AG04450 (cell line): ENCODE results near the gene CNTNAP5. TPM values are rescaled to one million over a fixed set of nuclear protein-coding genes. Genes with fewer than 3 reads are reported as not detected.

ENCODE experiments used
- CTCF ChIA-PET: fragments of 300-600, 350-600 bp; formaldehyde crosslinking; extraction: SDS; loops from one replicate; lab custom pipeline; 2022; ENCODE audit warnings: antibody characterized with exemption, inconsistent platforms; lab: Charles Lee
- POLR2A ChIA-PET: fragments of 350-600 bp; formaldehyde crosslinking; extraction: SDS; loops from one replicate; lab custom pipeline; 2021; ENCODE audit warnings: antibody characterized with exemption, inconsistent platforms; lab: Yijun Ruan, JAX
- DNase-seq: peaks from one replicate; pipeline ENCODE4 v3.0.0-alpha.2; 2011; ENCODE audit warnings: low read depth, low spot score
- H3K27ac ChIP-seq: one replicate; pipeline ENCODE4 v1.5.1; 2012; ENCODE audit warnings: low read depth, low read length, control low read depth
- H3K27me3 ChIP-seq: one replicate; pipeline ENCODE4 v1.6.0; 2012; ENCODE audit warnings: low read length; ENCODE audit not compliant: control insufficient read depth, insufficient read depth
- H3K4me3 ChIP-seq: 2 replicates; pipeline ENCODE4 v1.5.1; 2011; ENCODE audit warnings: mild to moderate bottlenecking, low read depth, low read length, control low read depth
- H3K9me3 ChIP-seq: 2 replicates; pipeline ENCODE4 v1.5.1; 2012; ENCODE audit warnings: low read length; ENCODE audit not compliant: control insufficient read depth, insufficient read depth
- polyA plus RNA-seq: library from polyadenylated mRNA; depleted of rRNA; stranded (reverse); fragments of >200 nt; gene quantifications from 2 replicates; pipeline ENCODE4 v1.2.3, GENCODE V29; 2011
- TF ChIP-seq, protein P1 (sequence below): IDR thresholded peaks from 2 replicates; pipeline ENCODE4 v1.5.1; 2011; ENCODE audit warnings: low read depth, low read length, control low read depth, inconsistent platforms

Gene CNTNAP5
- polyA plus RNA-seq, 1 experiment, result not detected

DNA sequence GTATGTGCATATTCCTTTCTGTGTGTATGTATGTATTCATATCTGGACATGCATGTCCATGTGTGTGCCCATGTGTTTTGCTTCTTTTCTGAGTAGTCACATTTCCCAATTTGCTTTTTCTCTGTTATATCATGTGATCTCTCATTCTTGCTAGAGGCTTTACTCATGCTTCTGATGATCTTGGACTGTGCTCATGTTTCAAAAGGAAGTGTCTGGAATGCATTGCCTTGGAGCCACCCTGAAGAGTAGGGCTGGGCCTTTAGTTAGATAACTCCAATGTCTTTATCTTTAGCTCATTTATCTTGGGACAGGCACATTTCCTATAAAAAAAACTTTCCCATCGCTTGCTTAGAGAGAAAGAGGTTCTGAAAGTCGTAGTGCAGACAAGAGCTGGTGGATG, 859.2 kb downstream of the CNTNAP5 start:
- TF ChIP-seq, protein P1, sequence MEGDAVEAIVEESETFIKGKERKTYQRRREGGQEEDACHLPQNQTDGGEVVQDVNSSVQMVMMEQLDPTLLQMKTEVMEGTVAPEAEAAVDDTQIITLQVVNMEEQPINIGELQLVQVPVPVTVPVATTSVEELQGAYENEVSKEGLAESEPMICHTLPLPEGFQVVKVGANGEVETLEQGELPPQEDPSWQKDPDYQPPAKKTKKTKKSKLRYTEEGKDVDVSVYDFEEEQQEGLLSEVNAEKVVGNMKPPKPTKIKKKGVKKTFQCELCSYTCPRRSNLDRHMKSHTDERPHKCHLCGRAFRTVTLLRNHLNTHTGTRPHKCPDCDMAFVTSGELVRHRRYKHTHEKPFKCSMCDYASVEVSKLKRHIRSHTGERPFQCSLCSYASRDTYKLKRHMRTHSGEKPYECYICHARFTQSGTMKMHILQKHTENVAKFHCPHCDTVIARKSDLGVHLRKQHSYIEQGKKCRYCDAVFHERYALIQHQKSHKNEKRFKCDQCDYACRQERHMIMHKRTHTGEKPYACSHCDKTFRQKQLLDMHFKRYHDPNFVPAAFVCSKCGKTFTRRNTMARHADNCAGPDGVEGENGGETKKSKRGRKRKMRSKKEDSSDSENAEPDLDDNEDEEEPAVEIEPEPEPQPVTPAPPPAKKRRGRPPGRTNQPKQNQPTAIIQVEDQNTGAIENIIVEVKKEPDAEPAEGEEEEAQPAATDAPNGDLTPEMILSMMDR, result no peak
- POLR2A ChIA-PET, result no interaction called here
- Histone ChIP-seq H3K9me3 (peaks cover 3% of the 10 kb centered on the region; the same call in 1 of the 2 replicates), H3K27me3 (no peaks in the 10 kb centered on the region), H3K4me3 (no peak overlapping the region), H3K27ac (no peak overlapping the region)
- CTCF ChIA-PET, result no interaction called here
- no peak for DNase-seq

DNA sequence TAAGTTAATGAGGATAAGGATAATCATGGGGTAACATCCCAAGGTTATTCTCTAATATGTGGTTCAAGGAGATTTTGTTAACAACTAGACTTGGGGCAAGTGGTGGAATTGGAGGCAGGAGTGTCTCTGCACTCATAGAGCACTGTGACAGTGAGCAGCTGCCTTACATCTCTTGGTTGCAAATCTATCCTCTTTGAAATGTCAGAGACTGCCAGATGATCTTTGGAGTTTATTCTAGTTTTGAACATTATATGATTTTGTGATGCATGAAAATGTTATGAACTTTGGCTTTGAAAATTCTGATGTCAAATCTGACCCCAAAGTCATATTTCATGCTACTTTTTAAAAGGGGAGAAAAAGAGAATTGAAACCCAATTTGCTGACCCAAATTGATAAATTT, 861.1 kb downstream of the CNTNAP5 start:
- Histone ChIP-seq H3K27me3 (no peaks in the 10 kb centered on the region), H3K9me3 (peaks cover 3% of the 10 kb centered on the region; the same call in 1 of the 2 replicates), H3K27ac (no peak overlapping the region), H3K4me3 (no peak overlapping the region)
- POLR2A ChIA-PET, result no interaction called here
- DNase-seq, result no peak
- CTCF ChIA-PET, result no interaction called here
- TF ChIP-seq, protein P1, result no peak

DNA sequence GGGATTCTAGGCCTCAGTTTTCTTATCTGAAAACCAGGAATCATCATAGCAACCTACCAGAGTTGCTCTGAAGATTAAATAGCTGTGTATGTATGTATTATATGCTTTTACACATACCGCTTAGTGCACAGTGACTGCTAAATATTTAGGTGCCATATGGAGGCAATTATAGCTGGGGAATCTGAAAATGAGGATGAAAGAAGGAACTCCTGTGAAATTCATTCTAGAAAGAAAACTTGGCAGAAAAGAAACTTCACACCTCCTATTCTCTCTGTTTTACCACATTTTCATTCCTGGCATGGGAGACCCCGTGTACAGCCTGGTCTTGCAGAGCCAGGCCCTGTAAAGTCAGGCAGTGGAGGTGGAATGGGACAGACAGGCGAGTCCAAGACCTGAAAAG, 862.4 kb downstream of the CNTNAP5 start:
- Histone ChIP-seq H3K27me3 (no peaks in the 10 kb centered on the region), H3K9me3 (no peaks in the 10 kb centered on the region), H3K4me3 (no peak overlapping the region), H3K27ac (no peak overlapping the region)
- no peak for DNase-seq
- ChIA-PET CTCF (no interaction called here), POLR2A (no interaction called here)
- TF ChIP-seq, protein P1, result no peak

DNA sequence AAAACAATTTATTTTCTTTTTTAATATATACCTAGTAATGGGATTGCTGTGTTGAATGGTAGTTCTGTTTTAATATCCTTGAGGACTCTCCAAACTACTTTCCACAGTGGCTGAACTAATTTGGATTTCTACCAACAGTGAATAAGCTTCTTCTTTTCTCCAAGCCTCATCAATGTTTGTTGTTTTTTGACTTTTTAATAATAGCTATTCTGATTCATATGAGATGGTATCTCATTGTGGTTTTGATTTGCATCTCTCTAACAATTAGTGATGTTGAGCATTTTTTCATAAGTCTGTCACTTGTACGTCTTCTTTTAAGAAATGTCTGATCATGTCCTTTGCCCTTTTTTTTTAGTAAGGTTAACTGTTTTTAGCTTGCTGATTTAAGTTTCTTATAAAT, 863.3 kb downstream of the CNTNAP5 start:
- TF ChIP-seq, protein P1, result no peak
- H3K4me3 ChIP-seq, result no peak overlapping the region
- H3K9me3 ChIP-seq, result no peaks in the 10 kb centered on the region
- H3K27ac ChIP-seq, result no peak overlapping the region
- ChIA-PET CTCF (interaction anchor here (0.6 kb wide), 1 partner anchor 199 kb away, joined by 5 read pairs; no protein-coding TSS in a partner anchor), POLR2A (no interaction called here)
- DNase-seq, result no peak
- H3K27me3 ChIP-seq, result no peaks in the 10 kb centered on the region

DNA sequence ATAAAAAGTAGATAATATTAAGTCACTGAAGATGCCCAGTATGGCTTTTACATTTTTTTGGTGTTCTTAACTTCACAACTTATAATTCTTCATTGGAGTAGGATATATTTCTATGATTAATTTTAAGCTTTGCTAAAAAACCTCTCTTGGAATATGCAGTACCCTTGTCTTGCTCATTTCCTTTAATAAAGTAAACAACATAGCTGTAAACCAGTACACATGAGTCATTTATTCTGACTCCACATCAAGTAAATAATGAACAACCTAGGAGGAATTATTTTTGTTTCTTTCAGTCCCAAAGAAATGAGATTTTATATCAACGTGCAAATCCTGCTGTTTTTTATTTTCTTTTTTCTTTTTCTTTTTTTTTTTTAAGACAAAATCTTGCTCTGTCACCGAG, 869.1 kb downstream of the CNTNAP5 start:
- CTCF ChIA-PET, result no interaction called here
- POLR2A ChIA-PET, result no interaction called here
- DNase-seq, result no peak

More for the DNA sequence above, 869.1 kb downstream of the CNTNAP5 start:
- TF ChIP-seq, protein P1, result no peak
- Histone ChIP-seq H3K9me3 (peaks cover 4% of the 10 kb centered on the region; the same call in 1 of the 2 replicates), H3K27ac (no peak overlapping the region), H3K27me3 (no peaks in the 10 kb centered on the region), H3K4me3 (no peak overlapping the region)
